GM12878 (cell line): ENCODE measurements around the gene SPHK2. TPM values are rescaled to one million over a fixed set of nuclear protein-coding genes. Genes with fewer than 3 reads are reported as not detected.

ENCODE experiments used
- ATAC-seq: fragments of 200-7000 bp; cut with Tn5 transposase; 3 replicates; pipeline ENCODE4 v1.9.1; 2020; ENCODE audit warnings: mild to moderate bottlenecking, moderate library complexity
- BruUV-seq: library from RNA; stranded (reverse); fragments of 400-500 nt; replicated peaks from 2 replicates; lab custom pipeline; 2021; lab: Mats Ljungman, UMichigan
- CTCF ChIA-PET: fragments of 300-600 bp; sonication (Branson Sonifier 250); formaldehyde crosslinking; extraction: SDS; loops from one replicate; lab custom pipeline; 2021; ENCODE audit warnings: inconsistent platforms; lab: Yijun Ruan, JAX
- POLR2A ChIA-PET: fragments of 350-600 bp; formaldehyde crosslinking; extraction: SDS; loops from one replicate; lab custom pipeline; 2021; ENCODE audit warnings: inconsistent platforms; lab: Charles Lee
- RAD21 ChIA-PET: fragments of 300-600 bp; sonication (Branson Sonifier 250); formaldehyde crosslinking; loops from one replicate; lab custom pipeline; 2023; ENCODE audit warnings: antibody characterized with exemption; ENCODE audit not compliant: unreplicated experiment; lab: Charles Lee
- SMC1A ChIA-PET: fragments of 300-600 bp; sonication (Branson Sonifier 250); formaldehyde crosslinking; loops from one replicate; lab custom pipeline; 2023; ENCODE audit not compliant: unreplicated experiment, uncharacterized antibody; lab: Charles Lee
- DNase-seq: peaks from one replicate; pipeline ENCODE4 v3.0.0-alpha.2; 2011; ENCODE audit warnings: low read depth, low spot score
- FAIRE-seq: peaks from 3 replicates; lab custom pipeline; 2011; peaks lifted over from hg19 to GRCh38; lab: Jason Lieb, UNC
- H2AFZ ChIP-seq: 2 replicates; pipeline ENCODE4 v1.6.0; 2011; ENCODE audit warnings: low read depth, low read length, control low read depth; ENCODE audit not compliant: control insufficient read depth
- H3K27ac ChIP-seq: 2 replicates; pipeline ENCODE4 v1.5.1; 2011; ENCODE audit warnings: control low read depth; ENCODE audit not compliant: control insufficient read depth, insufficient read depth
- H3K27me3 ChIP-seq, 2 experiments: replicated peaks in 1 of 2; 2 replicates each; pipeline versions ENCODE4 v1.6.0 to v1.6.1; 2011; ENCODE audit warnings: low read length in 1 of 2; ENCODE audit not compliant: control insufficient read depth in 2 of 2, insufficient read depth in 2 of 2
- H3K36me3 ChIP-seq, 2 experiments: 2 replicates each; pipeline ENCODE4 v1.5.1; 2011; ENCODE audit warnings: low read length in 1 of 2; ENCODE audit not compliant: control insufficient read depth in 2 of 2, insufficient read depth in 2 of 2
- H3K4me1 ChIP-seq: 2 replicates; pipeline ENCODE4 v1.6.1; 2011; ENCODE audit warnings: mild to moderate bottlenecking, low read length, moderate library complexity, mixed read lengths; ENCODE audit not compliant: control insufficient read depth, insufficient read depth
- H3K4me2 ChIP-seq: 2 replicates; pipeline ENCODE4 v1.6.0; 2011; ENCODE audit warnings: control low read depth; ENCODE audit not compliant: control insufficient read depth, insufficient read depth
- H3K4me3 ChIP-seq: fragments of 200-600 bp; sonication (generic); 2 replicates; pipeline ENCODE4 v1.5.1; 2016
- H3K79me2 ChIP-seq: 2 replicates; pipeline ENCODE4 v1.6.0; 2011; ENCODE audit warnings: low read length; ENCODE audit not compliant: control insufficient read depth, insufficient read depth
- H3K9ac ChIP-seq: 2 replicates; pipeline ENCODE4 v1.8.0; 2011; ENCODE audit warnings: low read length, control low read depth, mixed read lengths; ENCODE audit not compliant: control insufficient read depth, insufficient read depth
- H3K9me3 ChIP-seq: replicated peaks from 3 replicates; pipeline ENCODE4 v1.5.1; 2011; ENCODE audit warnings: mild to moderate bottlenecking, low read length; ENCODE audit not compliant: control insufficient read depth, insufficient read depth
- H4K20me1 ChIP-seq: 2 replicates; pipeline ENCODE4 v1.6.0; 2011; ENCODE audit not compliant: control insufficient read depth, insufficient read depth
- E2F4 ChIP-seq: IDR thresholded peaks from 2 replicates; pipeline ENCODE4 v1.6.1; 2012; ENCODE audit warnings: low read depth, low read length, improper control_type of control experiment
- EZH2 ChIP-seq: IDR thresholded peaks from 2 replicates; pipeline ENCODE4 v1.6.1; 2012; ENCODE audit warnings: low read depth, mild to moderate bottlenecking, control low read depth, inconsistent platforms, low read length, borderline replicate concordance; ENCODE audit not compliant: control insufficient read depth
- MYB ChIP-seq: fragments of 150-350 bp; IDR thresholded peaks from 2 replicates; pipeline ENCODE4 v1.6.1; 2014; ENCODE audit warnings: mild to moderate bottlenecking, low read depth, low read length, borderline replicate concordance
- POU2F2 ChIP-seq: IDR thresholded peaks from 3 replicates; pipeline ENCODE4 v1.6.1; 2011; ENCODE audit warnings: low read depth, mild to moderate bottlenecking, low read length, borderline replicate concordance
- TAF1 ChIP-seq: IDR thresholded peaks from 2 replicates; pipeline ENCODE4 v1.6.1; 2011; ENCODE audit warnings: mild to moderate bottlenecking, low read depth, low read length, borderline replicate concordance
- ZNF217 ChIP-seq: fragments of 450-650 bp; IDR thresholded peaks from 2 replicates; pipeline ENCODE4 v1.6.1; 2017; ENCODE audit warnings: antibody characterized with exemption, mild to moderate bottlenecking
- WGBS: methylation state at CpG from one replicate; pipeline ENCODE4 v1.1.6; 2016; ENCODE audit warnings: low lambda C conversion rate; ENCODE audit not compliant: insufficient replicate concordance, insufficient coverage; ENCODE audit errors: missing lambda C conversion rate; 5-methylcytosine and 5-hydroxymethylcytosine counted together
- in situ Hi-C: fragments of 300-500 bp; cut with MboI; formaldehyde crosslinking; loops from 9 replicates; pipeline ENCODE4 v1.14.3; 2018; ENCODE audit warnings: mixed read lengths
- intact Hi-C: fragments of 100-400 bp; cut with micrococcal nuclease; formaldehyde crosslinking; loops from one replicate; pipeline ENCODE4 v1.14.2; 2022; ENCODE audit not compliant: unreplicated experiment
- polyA plus RNA-seq, 11 experiments: library from polyadenylated mRNA; depleted of rRNA in 4 of 11; unstranded in 6 of 11; stranded (reverse) in 5 of 11; fragments of >200 nt; fragmentation: Nextera tagmentation in 4 of 11; fragmentation: Illumina TruSeq in 1 of 11; extraction: Ambion mirVana in 4 of 11; extraction: Trizol in 1 of 11; gene quantifications; 1 replicate in 1 of 11; 2 replicates in 10 of 11; pipeline versions ENCODE4 v1.2.1 to v1.2.3, GENCODE V29; 2011 to 2016; ENCODE audit warnings: inconsistent platforms in 2 of 11, missing spikeins in 2 of 11, low read depth in 1 of 11
- total RNA-seq, 4 experiments: library from RNA; depleted of rRNA in 3 of 4; stranded (reverse); fragments of >200 nt in 3 of 4; fragmentation: Illumina TruSeq in 1 of 4; extraction: Trizol in 1 of 4; gene quantifications; 2 replicates each; pipeline versions ENCODE4 v1.2.1 to v1.2.3, GENCODE V29; 2013 to 2021

The SPHK2 gene
- total and polyA plus RNA-seq, 10 of the 15 experiments (the other 5 are each of a cell fraction or from before 2014, with no cell fraction given): 0.37 to 40.5 (median 11.2) TPM

- in situ Hi-C loops: no loop called here
- BruUV-seq: no TSS peak
- ChIA-PET CTCF (no interaction called here), RAD21 (no interaction called here), POLR2A (no interaction called here), SMC1A (no interaction called here)
- no peak for ATAC-seq
- peaks cover 5% of the 10 kb centered on the region; the same call in 1 of the 2 replicates for H3K4me1 ChIP-seq
- no peaks in the 10 kb centered on the region for H3K9me3 ChIP-seq
- H2AFZ ChIP-seq: no peak overlapping the region
- peaks cover 5% of the 10 kb centered on the region for H4K20me1 ChIP-seq
- 93% methylated on average over 14 of the region's 14 CpGs for WGBS
- TF ChIP-seq E2F4 (no peak), ZNF217 (no peak), MYB (no peak), EZH2 (no peak), POU2F2 (no peak), TAF1 (no peak)
- FAIRE-seq: no peak
- DNase-seq: no peak
- H3K27me3 ChIP-seq: no peaks in the 10 kb centered on the region
- no peak overlapping the region for H3K27ac ChIP-seq
- H3K79me2 ChIP-seq: peaks cover 13% of the 10 kb centered on the region
- no peak overlapping the region for H3K4me3 ChIP-seq
- peaks cover 16 to 30% of the 10 kb centered on the region in 2 experiments for H3K36me3 ChIP-seq
- no peak overlapping the region for H3K9ac ChIP-seq
- no peak overlapping the region for H3K4me2 ChIP-seq
- intact Hi-C loops: no loop called here
Measured at GRCh38 chr19:48611872-48612271, 7.4 kb upstream of the SPHK2 start.
